DMS53 treated with DMSO at 0.1 percent for 48 hours (cell line): ENCODE results near the gene LRRC23.

Experiments used
- DNase-seq: peaks from one replicate; lab custom pipeline; 2025; ENCODE audit not compliant: unreplicated experiment; lab: John Stamatoyannopoulos, UW

Gene LRRC23

DNA sequence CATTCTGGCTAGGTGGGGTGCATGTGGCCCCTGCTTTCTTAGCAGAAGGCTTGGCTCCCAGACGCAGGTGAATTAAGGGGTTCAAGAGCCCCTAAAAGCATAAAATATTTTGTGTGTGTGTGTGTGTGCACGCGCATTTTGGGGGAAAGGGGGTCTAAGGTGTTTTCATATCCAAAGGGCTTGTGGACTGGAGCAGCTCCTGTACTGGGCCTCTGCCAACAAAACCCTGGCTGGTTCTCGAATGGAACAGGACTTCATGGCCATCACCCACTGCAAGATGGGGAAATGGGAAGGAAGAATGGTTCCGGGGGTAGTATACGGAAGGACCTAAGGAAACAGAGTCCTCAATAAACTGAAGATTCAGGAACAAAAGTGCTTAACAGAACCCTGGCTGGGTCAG, 19.2 kb downstream of the LRRC23 start:
- no peak for DNase-seq

DNA sequence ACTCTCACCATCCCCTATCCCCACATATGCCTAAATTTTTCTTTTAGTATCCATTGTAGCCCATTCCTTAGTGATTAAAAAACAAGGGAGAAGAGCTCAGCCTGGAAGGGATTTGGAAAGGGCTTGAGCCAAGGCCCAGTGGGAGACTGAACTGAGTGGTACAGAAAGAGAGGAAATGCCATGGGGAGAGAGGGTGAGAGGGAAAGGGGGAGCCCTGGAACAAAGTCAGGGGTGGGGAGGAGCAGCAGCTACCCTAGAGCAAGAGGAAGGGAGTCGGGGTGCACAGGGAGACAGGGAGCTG, 20.6 kb downstream of the LRRC23 start:
- DNase-seq = no peak

DNA sequence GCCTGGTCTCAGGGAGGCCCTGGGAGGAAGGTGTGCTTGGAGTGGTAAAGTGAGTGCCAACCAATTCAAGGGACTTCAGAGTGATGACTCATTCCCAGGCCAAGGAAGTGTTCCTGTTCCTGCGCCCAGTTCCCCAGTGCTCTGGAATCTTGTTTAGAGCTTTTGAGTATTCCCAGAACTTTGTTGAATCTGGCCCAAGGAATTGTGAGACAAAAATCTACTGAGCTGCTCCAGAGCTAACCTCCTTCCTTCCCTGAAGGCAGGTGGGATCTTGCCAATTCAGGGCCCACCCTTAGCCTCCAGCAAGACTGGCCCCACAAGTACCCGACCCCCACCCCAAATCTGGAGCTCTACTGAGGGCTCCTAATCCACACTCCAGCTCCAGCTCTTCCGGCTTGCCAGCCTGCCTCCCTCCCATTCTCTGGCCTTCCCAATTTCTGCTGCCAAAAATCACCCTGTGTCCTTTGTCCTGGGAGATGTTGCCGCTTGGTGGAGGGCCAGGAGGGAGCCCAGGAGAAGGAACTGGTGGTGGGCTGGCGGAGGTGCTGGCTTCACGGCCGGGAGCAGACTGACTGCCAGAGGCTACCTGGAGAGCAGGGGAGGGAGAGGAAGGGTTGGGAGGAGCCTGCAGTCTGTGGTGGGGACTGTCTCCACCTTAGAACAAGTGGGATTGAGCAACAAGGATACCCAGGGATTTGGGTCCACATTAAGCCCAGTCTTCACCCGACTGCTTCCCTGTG, 21.1 kb downstream of the LRRC23 start:
- peak; percentile 90 for DNase-seq

- peak; percentile 48 for DNase-seq
Observed at GRCh38 chr12:6927379-6928021, 22.9 kb downstream of the LRRC23 start, which contains the start of gene ATN1. Gene ATN1, plus strand, starts transcription at chr12:6927959. Its CDS starts 6,043 bp downstream, at chr12:6934002.

GRCh38 chr12:6928022-6928702, 23.5 kb downstream of the LRRC23 start:
- DNase-seq = no peak

- DNase-seq = no peak
Observed at GRCh38 chr12:6928703-6929407, 24.2 kb downstream of the LRRC23 start.

DNA sequence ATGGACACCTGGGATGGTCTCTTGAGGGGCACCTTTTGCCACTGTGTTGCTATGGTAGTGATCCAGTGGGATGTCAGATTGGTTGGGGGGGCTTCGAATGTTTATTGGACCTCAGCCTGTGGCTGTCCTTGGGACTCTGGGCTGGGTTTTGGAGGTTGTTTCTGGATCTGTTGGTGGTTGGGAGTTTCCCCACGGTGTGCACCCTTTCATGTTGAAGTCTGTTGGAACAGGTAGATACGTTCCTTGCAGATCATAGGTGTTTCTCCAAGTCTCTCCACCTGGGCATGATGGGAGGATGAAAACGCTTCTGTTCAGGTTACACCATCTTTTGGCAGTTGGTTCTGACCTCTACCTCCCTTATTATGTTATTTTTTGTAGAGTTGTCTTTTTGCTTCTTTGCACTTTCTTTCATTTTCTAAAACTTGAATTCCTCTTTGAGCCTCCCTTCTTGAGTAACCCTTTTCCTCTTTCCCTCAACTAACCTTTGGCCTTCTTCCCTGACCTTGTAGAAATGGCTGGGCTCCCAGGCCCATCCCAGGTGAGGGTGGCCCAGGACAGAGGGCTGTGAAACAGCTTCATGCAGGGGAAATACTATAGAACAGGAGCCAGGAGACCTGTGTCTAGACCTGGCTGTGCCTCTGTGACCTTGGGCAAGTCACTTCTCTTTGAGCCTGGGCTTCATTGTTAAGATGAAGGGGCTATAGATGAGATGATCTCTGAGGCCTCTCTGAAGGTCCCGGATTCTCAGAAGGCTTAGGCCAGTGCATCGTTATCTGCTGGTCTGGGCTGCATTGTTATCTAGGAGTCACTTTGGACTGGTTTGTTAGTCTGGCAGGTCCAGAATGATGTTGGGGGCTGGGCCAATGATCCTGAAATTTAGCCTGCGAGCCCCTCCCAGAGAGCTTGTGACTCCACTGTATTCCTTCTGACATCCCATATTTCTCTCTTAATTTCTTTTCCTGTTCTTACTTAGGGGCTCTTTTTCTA, 25.1 kb downstream of the LRRC23 start:
- no peak for DNase-seq

DNA sequence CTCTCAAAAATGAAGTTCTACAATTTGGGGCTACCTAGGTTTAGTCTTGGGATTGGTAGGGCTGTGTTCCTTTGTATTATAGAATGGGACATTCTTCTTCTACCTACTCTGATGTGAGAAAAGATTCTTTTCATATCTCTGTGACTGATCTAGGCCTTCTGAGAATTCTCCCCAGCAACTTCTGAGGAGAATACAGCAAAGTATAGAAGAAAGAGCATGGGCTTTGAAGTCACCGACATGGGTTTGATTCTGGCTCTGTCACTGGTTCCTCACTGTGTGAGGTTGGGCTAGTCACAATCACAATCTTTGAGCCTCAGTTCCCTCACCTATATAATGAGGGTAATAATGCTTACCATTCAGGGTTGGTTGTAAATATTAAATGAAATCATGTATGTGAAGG, 28.1 kb downstream of the LRRC23 start:
- DNase-seq = no peak

DNA sequence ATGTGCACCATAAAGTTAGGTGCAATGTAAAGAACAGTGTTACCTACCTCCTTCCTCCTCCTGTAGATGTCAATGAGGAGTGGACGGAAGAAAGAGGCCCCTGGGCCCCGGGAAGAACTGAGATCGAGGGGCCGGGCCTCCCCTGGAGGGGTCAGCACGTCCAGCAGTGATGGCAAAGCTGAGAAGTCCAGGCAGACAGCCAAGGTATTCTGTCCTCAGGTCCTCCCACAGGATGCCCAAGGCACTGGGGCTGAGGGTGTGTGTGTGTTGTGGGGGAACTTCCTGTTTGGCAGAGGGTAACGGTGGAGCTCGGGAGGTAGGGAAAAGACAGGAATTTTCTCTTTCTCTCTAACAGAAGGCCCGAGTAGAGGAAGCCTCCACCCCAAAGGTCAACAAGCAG, 29.5 kb downstream of the LRRC23 start:
- DNase-seq = no peak

GRCh38 chr12:6935371-6936193, 31.0 kb downstream of the LRRC23 start:
- DNase-seq = no peak

DNA sequence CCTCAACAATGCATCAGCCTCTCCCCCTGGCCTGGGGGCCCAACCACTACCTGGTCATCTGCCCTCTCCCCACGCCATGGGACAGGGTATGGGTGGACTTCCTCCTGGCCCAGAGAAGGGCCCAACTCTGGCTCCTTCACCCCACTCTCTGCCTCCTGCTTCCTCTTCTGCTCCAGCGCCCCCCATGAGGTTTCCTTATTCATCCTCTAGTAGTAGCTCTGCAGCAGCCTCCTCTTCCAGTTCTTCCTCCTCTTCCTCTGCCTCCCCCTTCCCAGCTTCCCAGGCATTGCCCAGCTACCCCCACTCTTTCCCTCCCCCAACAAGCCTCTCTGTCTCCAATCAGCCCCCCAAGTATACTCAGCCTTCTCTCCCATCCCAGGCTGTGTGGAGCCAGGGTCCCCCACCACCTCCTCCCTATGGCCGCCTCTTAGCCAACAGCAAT, 31.6 kb downstream of the LRRC23 start:
- DNase-seq = no peak

DNA sequence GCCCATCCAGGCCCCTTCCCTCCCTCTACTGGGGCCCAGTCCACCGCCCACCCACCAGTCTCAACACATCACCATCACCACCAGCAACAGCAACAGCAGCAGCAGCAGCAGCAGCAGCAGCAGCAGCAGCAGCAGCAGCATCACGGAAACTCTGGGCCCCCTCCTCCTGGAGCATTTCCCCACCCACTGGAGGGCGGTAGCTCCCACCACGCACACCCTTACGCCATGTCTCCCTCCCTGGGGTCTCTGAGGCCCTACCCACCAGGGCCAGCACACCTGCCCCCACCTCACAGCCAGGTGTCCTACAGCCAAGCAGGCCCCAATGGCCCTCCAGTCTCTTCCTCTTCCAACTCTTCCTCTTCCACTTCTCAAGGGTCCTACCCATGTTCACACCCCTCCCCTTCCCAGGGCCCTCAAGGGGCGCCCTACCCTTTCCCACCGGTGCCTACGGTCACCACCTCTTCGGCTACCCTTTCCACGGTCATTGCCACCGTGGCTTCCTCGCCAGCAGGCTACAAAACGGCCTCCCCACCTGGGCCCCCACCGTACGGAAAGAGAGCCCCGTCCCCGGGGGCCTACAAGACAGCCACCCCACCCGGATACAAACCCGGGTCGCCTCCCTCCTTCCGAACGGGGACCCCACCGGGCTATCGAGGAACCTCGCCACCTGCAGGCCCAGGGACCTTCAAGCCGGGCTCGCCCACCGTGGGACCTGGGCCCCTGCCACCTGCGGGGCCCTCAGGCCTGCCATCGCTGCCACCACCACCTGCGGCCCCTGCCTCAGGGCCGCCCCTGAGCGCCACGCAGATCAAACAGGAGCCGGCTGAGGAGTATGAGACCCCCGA, 32.2 kb downstream of the LRRC23 start:
- DNase-seq = no peak

GRCh38 chr12:6937481-6938352, 33.1 kb downstream of the LRRC23 start:
- DNase-seq = peak; percentile 99

DNA sequence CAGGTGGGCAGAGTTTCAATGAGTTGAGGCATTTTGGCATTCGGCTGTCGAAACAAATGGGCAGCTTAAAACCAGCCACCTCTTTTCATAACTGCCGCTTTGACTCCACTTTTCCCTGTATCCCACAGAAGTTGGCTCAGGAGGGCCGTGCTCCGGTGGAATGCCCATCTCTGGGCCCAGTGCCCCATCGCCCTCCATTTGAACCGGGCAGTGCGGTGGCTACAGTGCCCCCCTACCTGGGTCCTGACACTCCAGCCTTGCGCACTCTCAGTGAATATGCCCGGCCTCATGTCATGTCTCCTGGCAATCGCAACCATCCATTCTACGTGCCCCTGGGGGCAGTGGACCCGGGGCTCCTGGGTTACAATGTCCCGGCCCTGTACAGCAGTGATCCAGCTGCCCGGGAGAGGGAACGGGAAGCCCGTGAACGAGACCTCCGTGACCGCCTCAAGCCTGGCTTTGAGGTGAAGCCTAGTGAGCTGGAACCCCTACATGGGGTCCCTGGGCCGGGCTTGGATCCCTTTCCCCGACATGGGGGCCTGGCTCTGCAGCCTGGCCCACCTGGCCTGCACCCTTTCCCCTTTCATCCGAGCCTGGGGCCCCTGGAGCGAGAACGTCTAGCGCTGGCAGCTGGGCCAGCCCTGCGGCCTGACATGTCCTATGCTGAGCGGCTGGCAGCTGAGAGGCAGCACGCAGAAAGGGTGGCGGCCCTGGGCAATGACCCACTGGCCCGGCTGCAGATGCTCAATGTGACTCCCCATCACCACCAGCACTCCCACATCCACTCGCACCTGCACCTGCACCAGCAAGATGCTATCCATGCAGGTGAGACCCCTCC, 34.0 kb downstream of the LRRC23 start:
- no peak for DNase-seq

- no peak for DNase-seq
Observed at GRCh38 chr12:6939191-6939540, 34.5 kb downstream of the LRRC23 start.

DNA sequence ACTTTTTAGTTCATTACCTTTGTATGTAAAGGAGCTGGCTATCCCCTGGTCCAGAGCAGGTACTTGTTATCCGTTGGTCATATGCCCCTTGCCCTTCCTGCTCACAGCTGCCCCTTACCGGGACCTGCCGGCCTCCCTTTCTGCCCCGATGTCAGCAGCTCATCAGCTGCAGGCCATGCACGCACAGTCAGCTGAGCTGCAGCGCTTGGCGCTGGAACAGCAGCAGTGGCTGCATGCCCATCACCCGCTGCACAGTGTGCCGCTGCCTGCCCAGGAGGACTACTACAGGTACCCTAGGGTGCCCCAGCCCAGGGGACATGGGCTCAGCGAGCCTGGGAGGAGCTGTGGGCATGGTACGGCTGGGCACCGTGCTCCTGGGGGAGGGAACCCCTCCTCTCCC, 36.6 kb downstream of the LRRC23 start:
- DNase-seq = no peak

- no peak for DNase-seq
Observed at GRCh38 chr12:6941782-6942181, 37.2 kb downstream of the LRRC23 start.
